ENCODE results near the gene SBF1. TPM values are rescaled to one million over a fixed set of nuclear protein-coding genes. Genes with fewer than 3 reads are reported as not detected.

Gene SBF1
- total RNA-seq, 2 donors from 2014 or later: 68.3 to 101 TPM

GRCh38 chr22:50476868-50477267 lies 2.0 kb upstream of the SBF1 start:
- DNase-seq: no peak
- no peak for TF ChIP-seq CTCF (IDR thresholded peaks at IDR 0.05)
- no peak overlapping the region for H3K4me3 ChIP-seq
- intact Hi-C loops (cut with DNase I): no loop called here
- H3K27me3 ChIP-seq: peaks cover 19% of the 10 kb centered on the region
- H3K4me1 ChIP-seq: peaks cover 30% of the 10 kb centered on the region
- H3K9ac ChIP-seq (ENCODE audit: low read depth in 2 of 2, low read length in 2 of 2): no peak overlapping the region
- H3K36me3 ChIP-seq: no peaks in the 10 kb centered on the region
- no peak overlapping the region for H3K27ac ChIP-seq
- H3K9me3 ChIP-seq: no peaks in the 10 kb centered on the region

DNA sequence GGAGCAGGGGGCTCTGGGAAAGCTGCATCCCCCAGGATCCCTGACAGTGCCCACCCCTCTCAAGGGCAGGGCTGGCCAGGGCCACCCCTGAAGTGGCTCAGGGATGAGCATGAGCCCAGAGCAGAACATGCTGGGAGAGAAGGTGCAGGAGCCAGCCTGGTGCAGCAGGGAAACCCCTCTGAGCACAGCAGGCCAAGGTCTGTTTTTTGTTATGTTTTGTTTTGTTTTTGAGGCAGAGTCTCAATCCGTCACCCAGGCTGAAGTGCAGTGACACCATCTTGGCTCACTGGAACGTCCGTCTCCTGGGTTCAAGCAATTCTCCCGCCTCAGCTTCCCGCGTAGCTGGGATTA lies 792 bp upstream of the SBF1 start:
- intact Hi-C loops (cut with DNase I): no loop called here
- H3K9ac ChIP-seq (ENCODE audit: low read depth in 2 of 2, low read length in 2 of 2): peak overlapping the region; percentile 73 to 89
- no peaks in the 10 kb centered on the region for H3K36me3 ChIP-seq
- no peaks in the 10 kb centered on the region for H3K9me3 ChIP-seq
- DNase-seq: no peak
- H3K4me1 ChIP-seq: peaks cover 36% of the 10 kb centered on the region
- H3K27me3 ChIP-seq: peaks cover 7% of the 10 kb centered on the region
- no peak for TF ChIP-seq CTCF (IDR thresholded peaks at IDR 0.05)
- H3K27ac ChIP-seq: no peak overlapping the region
- H3K4me3 ChIP-seq: peak overlapping the region; percentile 93

- Histone ChIP-seq H3K9ac (ENCODE audit: low read depth in 2 of 2, low read length in 2 of 2) (peak overlapping the region; percentile 81 to 82), H3K4me3 (peak overlapping the region; percentile 93), H3K36me3 (no peaks in the 10 kb centered on the region), H3K4me1 (peaks cover 48% of the 10 kb centered on the region), H3K27ac (peak overlapping the region; percentile 65), H3K9me3 (no peaks in the 10 kb centered on the region), H3K27me3 (no peaks in the 10 kb centered on the region)
- intact Hi-C loops (cut with DNase I): no loop called here
- TF ChIP-seq CTCF (IDR thresholded peaks at IDR 0.05): no peak
- DNase-seq: peak; percentile 47
Measured at GRCh38 chr22:50473855-50474671, 772 bp downstream of the SBF1 start.

GRCh38 chr22:50473088-50473487 lies 1.7 kb downstream of the SBF1 start:
- peak overlapping the region; percentile 93 for H3K4me3 ChIP-seq

DNA sequence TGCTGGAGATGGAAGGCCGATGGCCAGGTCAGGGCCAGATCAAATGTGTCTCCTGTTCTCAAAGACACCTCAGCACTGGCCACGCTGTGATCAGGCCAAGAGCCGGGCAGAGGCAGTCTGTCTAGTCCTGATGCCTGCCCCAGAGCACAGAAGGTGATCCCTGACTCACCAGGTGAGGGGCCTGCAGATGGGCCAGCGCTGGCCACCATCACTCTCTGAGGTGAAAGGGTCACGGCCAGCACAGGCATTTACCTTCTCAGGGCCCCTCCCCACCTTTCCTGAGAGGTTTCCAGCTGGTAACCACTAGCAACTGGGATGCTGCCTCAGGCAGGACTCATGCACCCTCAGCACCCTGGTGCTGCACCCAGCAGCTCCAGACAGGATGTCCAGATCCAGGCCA lies 2.9 kb downstream of the SBF1 start:
- Histone ChIP-seq H3K4me1 (peaks cover 49% of the 10 kb centered on the region), H3K27me3 (no peaks in the 10 kb centered on the region), H3K4me3 (no peak overlapping the region), H3K9me3 (no peaks in the 10 kb centered on the region), H3K36me3 (peaks cover 5% of the 10 kb centered on the region), H3K27ac (peak overlapping the region; percentile 91), H3K9ac (ENCODE audit: low read depth in 2 of 2, low read length in 2 of 2) (peak overlapping the region in 1 of 2 donors; percentile 81)
- TF ChIP-seq CTCF (IDR thresholded peaks at IDR 0.05): no peak
- no peak for DNase-seq
- intact Hi-C loops (cut with DNase I): no loop called here

More at GRCh38 chr22:50473088-50473487, 1.7 kb downstream of the SBF1 start:
- TF ChIP-seq CTCF (IDR thresholded peaks at IDR 0.05): no peak
- Histone ChIP-seq H3K9ac (ENCODE audit: low read depth in 2 of 2, low read length in 2 of 2) (peak overlapping the region in 1 of 2 donors; percentile 82), H3K27me3 (no peaks in the 10 kb centered on the region), H3K36me3 (no peaks in the 10 kb centered on the region), H3K9me3 (no peaks in the 10 kb centered on the region), H3K4me1 (peaks cover 49% of the 10 kb centered on the region), H3K27ac (no peak overlapping the region)
- DNase-seq: peak; percentile 46
- intact Hi-C loops (cut with DNase I): no loop called here
